HG03045 (cell line): ENCODE measurements around the gene RMND5B.
"Not testable (repeated sequence)": the region's sequence is repeated elsewhere in the genome, so short reads cannot be mapped to it uniquely, and the experiment has no call there.

Experiments used
- ATAC-seq: cut with Tn5 transposase; IDR thresholded peaks from one replicate; pipeline ENCODE4 v1.9.1; 2021; ENCODE audit warnings: mild to moderate bottlenecking, moderate library complexity; ENCODE audit not compliant: unreplicated experiment

The RMND5B gene

GRCh38 chr5:178113841-178114324, 16.9 kb upstream of the RMND5B start:
- ATAC-seq, result peak; percentile 27

- ATAC-seq, result no peak
These were observed 16.3 kb upstream of the RMND5B start for GRCh38 chr5:178114325-178115135.

DNA sequence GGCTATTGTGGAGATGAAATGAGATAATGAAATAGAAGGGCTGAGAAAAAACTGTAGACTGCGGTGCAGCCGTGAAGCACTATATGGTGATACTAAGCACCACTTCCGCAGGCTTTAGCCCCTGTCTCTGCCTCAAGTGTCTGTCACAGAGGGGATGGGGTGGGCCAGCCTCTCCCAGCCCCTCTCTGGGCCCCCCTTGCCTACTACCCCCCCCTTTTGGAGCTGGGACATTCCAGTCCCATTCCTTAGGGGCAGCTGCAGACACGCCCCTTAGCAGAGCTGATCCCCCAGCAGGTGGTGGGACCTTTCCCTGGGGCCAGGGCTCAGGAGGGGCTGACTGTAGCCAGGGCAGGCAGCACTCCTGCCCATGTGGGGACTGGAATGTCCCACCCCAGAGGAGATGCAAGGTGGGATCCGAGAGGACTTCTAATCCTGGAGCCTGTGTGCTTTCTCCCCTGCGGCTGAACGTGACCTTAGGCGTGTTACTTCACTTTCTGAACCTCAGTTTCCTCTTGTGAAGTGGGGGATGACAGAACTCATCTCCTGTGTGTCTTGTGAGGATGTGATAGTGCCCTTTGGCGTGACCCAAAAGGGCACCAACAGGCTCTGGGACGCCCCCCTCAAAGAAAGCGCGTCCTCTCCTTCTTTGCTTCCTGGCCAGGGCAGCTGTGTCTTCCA, 15.5 kb upstream of the RMND5B start:
- ATAC-seq, result no peak

GRCh38 chr5:178115814-178116142, 15.0 kb upstream of the RMND5B start:
- no peak for ATAC-seq

- ATAC-seq, result no peak
These were observed 14.5 kb upstream of the RMND5B start for GRCh38 chr5:178116143-178116885.

- ATAC-seq, result no peak
These were observed 12.7 kb upstream of the RMND5B start for GRCh38 chr5:178117923-178118701.

DNA sequence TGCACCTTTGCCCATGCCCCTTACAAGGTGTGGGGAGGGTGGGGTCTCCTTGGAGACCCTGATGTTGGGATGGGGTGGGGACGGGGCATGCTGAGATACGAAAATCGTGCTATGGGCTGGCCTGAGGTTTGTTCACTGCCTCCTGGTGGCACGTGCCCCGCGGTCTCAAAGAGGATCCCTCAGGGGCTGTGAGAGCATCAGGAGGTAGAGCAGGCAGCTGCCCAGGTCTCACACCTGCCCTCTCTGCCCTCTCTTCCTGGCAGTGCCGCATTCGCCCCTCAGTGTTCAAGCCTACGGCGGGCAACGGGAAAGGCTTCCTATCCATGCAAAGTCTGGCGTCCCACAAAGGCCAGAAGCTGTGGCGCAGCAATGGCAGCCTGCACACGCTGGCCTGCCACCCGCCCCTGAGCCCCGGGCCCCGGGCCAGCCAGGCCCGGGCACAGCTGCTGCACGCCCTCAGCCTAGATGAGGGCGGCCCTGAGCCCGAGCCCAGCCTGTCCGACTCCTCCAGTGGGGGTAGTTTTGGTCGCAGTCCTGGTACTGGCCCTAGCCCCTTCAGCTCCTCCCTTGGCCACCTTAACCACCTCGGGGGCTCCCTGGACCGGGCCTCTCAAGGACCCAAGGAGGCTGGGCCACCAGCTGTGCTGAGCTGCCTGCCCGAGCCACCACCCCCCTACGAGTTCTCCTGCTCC, 10.8 kb upstream of the RMND5B start:
- ATAC-seq, result no peak

- ATAC-seq, result peak; percentile 84
These were observed 10.0 kb upstream of the RMND5B start for GRCh38 chr5:178120607-178121357.

GRCh38 chr5:178121391-178122276, 9.2 kb upstream of the RMND5B start:
- ATAC-seq, result no peak

DNA sequence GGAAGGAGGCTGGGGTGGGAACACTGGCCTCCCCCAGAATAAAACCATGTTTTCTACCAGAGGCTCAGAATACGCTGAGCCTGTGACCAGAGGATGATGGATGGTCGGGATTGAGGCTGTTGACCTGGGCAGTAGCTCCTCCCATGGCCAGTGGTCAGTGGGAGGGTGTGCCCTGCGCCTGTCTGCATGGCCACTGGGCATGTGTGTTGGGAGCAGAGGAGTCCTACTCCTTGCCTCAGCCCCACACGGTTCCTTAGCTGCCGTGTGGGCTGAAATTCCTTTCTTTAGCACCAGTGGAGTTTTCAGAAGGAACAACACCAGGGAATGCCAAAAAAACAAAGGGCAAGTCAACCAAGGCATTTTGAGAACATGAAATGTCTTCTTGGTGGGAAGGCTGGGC, 8.5 kb upstream of the RMND5B start:
- no peak for ATAC-seq

GRCh38 chr5:178123094-178123965, 7.5 kb upstream of the RMND5B start:
- ATAC-seq, result no peak

DNA sequence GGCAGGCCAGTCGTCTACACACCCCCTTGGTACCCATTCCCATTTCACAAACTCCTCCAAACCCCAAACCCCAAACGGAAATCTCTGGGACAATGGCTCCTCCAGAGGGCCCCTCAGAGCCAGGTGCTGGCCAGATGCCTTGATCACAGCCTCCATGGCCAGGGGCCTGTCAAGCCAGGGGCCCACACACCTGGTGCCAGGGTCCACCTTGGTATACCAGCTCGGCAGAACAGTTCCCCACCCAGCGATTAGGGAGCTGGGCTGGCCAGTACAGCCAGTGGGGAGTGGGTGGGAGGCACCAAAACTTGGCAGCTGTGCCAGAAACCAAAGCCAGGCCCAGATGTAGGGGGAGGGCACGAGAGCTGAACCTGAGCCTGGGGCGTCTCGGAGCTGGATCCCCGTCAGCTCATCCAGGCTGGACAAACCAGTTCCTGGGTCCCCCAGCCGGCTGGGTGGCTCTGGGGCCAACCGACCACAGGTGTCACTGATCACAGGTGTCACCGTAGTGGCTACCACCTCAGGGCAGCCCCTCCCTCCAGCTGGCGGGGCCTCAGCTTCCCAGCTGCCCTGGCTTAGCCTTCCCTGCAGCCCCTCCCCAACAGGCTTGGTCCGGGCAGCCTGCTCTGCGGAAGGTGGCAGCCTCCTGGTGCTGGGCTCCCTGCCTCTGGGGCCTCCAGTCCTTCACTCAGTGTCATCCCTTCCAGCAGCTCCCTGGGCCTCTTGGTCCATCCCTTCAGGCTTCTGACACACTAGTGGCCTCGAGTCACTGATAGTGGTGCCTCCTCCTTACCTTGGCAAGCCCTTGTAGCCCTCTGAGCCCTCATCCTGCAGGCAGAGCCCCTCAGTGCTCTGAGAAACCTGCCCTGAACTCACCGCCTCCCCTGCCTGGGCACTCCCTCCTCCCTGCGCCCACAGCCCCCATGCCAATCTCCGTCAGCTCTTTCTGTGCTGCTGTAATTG, 6.6 kb upstream of the RMND5B start:
- no peak for ATAC-seq

GRCh38 chr5:178125253-178125906, 5.4 kb upstream of the RMND5B start:
- ATAC-seq, result no peak

DNA sequence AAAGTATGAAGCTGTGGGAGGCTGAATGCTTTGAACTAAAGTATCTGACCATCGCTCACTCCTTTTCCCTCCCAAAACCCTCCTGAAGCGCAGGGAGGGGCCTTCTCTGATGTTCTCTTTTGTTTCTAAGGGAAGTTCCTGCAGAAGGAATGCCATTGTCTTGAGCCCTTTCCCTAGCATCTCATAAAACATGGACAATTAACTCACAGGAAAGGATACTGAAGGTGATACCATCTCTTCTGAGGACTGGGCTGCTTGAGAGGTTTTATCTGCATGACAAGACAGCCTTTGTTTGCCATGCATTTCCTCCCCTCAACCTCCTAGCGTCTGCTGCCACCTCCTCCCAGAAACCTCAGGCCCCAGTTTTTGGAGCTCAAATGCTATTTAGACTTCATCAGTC, 4.3 kb upstream of the RMND5B start:
- no peak for ATAC-seq

GRCh38 chr5:178127300-178128009, 3.4 kb upstream of the RMND5B start:
- not testable (repeated sequence) for ATAC-seq
